HEK293T (cell line): ENCODE results near the gene SZT2.

Source experiments
- CTCF ChIA-PET: fragments of 350-600 bp; formaldehyde crosslinking; extraction: SDS; loops from one replicate; lab custom pipeline; 2021; ENCODE audit warnings: antibody characterized with exemption, inconsistent platforms; lab: Yijun Ruan, JAX
- POLR2A ChIA-PET: fragments of 350-600 bp; formaldehyde crosslinking; extraction: SDS; loops from one replicate; lab custom pipeline; 2020; ENCODE audit warnings: antibody characterized with exemption, inconsistent platforms; lab: Yijun Ruan, JAX
- DNase-seq: peaks from one replicate; pipeline ENCODE4 v3.0.0; 2012; ENCODE audit warnings: mixed read lengths; ENCODE audit errors: extremely low spot score
- ARNT ChIP-seq: fragments of 450-650 bp; IDR thresholded peaks from 2 replicates; pipeline ENCODE4 v1.6.1; 2017; ENCODE audit warnings: mild to moderate bottlenecking
- BHLHE40 ChIP-seq: fragments of 450-650 bp; IDR thresholded peaks from 2 replicates; pipeline ENCODE4 v1.6.1; 2016; ENCODE audit warnings: mild to moderate bottlenecking, moderate library complexity, borderline replicate concordance
- CTBP1 ChIP-seq: fragments of 450-650 bp; IDR thresholded peaks from 2 replicates; pipeline ENCODE4 v1.6.1; 2016; ENCODE audit warnings: borderline replicate concordance
- ELF4 ChIP-seq: fragments of 450-650 bp; IDR thresholded peaks from 2 replicates; pipeline ENCODE4 v1.6.1; 2017; ENCODE audit warnings: antibody characterized with exemption
- FOXA1 ChIP-seq: fragments of 450-650 bp; IDR thresholded peaks from 2 replicates; pipeline ENCODE4 v1.6.1; 2016; ENCODE audit warnings: mild to moderate bottlenecking
- FOXK2 ChIP-seq: fragments of 450-650 bp; IDR thresholded peaks from 2 replicates; pipeline ENCODE4 v1.6.1; 2016; ENCODE audit warnings: mild to moderate bottlenecking
- FOXM1 ChIP-seq: fragments of 450-650 bp; IDR thresholded peaks from 2 replicates; pipeline ENCODE4 v1.6.1; 2017; ENCODE audit warnings: mild to moderate bottlenecking, borderline replicate concordance
- HDGF ChIP-seq: fragments of 450-650 bp; IDR thresholded peaks from 2 replicates; pipeline ENCODE4 v1.6.1; 2017; ENCODE audit warnings: antibody characterized with exemption, borderline replicate concordance
- L3MBTL2 ChIP-seq: fragments of 450-650 bp; conservative IDR thresholded peaks from 2 replicates; pipeline ENCODE4 v1.6.1; 2016; ENCODE audit warnings: mild to moderate bottlenecking
- LEF1 ChIP-seq: fragments of 450-650 bp; IDR thresholded peaks from 2 replicates; pipeline ENCODE4 v1.6.1; 2017; ENCODE audit warnings: mild to moderate bottlenecking, borderline replicate concordance
- NFRKB ChIP-seq: fragments of 450-650 bp; IDR thresholded peaks from 2 replicates; pipeline ENCODE4 v1.6.1; 2016; ENCODE audit warnings: mild to moderate bottlenecking, moderate library complexity
- PKNOX1 ChIP-seq: fragments of 450-650 bp; IDR thresholded peaks from 2 replicates; pipeline ENCODE4 v1.6.1; 2016
- SP1 ChIP-seq: fragments of 450-650 bp; IDR thresholded peaks from 2 replicates; pipeline ENCODE4 v1.6.1; 2017
- SUZ12 ChIP-seq: fragments of 450-650 bp; IDR thresholded peaks from 2 replicates; pipeline ENCODE4 v1.6.1; 2016; ENCODE audit warnings: mild to moderate bottlenecking
- TARDBP ChIP-seq: fragments of 450-650 bp; IDR thresholded peaks from 2 replicates; pipeline ENCODE4 v1.6.1; 2016
- ZNF384 ChIP-seq: fragments of 450-650 bp; IDR thresholded peaks from 2 replicates; pipeline ENCODE4 v1.6.1; 2016

SZT2 gene

GRCh38 chr1:43370564-43370963 lies 19.1 kb upstream of the SZT2 start:
- no peak for TF ChIP-seq ZNF384
- TF ChIP-seq CTBP1, result no peak
- TF ChIP-seq ARNT, result no peak
- no peak for TF ChIP-seq HDGF
- no peak for TF ChIP-seq BHLHE40
- CTCF ChIA-PET, result interaction anchor here (0.7 kb wide), 1 partner anchor 10 kb away, joined by 3 read pairs; no protein-coding TSS in a partner anchor
- POLR2A ChIA-PET, result interaction anchor here (1.5 to 4.3 kb wide), 2 partner anchors 13 to 19 kb away, joined by 6 to 41 read pairs; partner anchors contain the start of genes CDC20, MED8 and SZT2
- no peak for DNase-seq

GRCh38 chr1:43372172-43372571 lies 17.5 kb upstream of the SZT2 start:
- CTCF ChIA-PET, result no interaction called here
- DNase-seq, result no peak
- POLR2A ChIA-PET, result no interaction called here
- TF ChIP-seq BHLHE40 (no peak), FOXM1 (no peak), LEF1 (no peak), PKNOX1 (no peak), ELF4 (no peak), SUZ12 (no peak), FOXA1 (no peak)

GRCh38 chr1:43373066-43373940 lies 16.4 kb upstream of the SZT2 start:
- DNase-seq, result no peak
- POLR2A ChIA-PET, result interaction anchor here (1.0 kb wide), 1 partner anchor 16 kb away, joined by 3 read pairs; the partner anchor contains the start of gene MED8
- CTCF ChIA-PET, result interaction anchor here (0.7 kb wide), 1 partner anchor 79 kb away, joined by 4 read pairs; no protein-coding TSS in a partner anchor
- TF ChIP-seq SUZ12, result no peak
- no peak for TF ChIP-seq SP1
- TF ChIP-seq ELF4, result no peak
- TF ChIP-seq NFRKB, result no peak
- no peak for TF ChIP-seq ARNT
- no peak for TF ChIP-seq PKNOX1
- no peak for TF ChIP-seq FOXK2
- TF ChIP-seq BHLHE40, result no peak
- TF ChIP-seq TARDBP, result no peak
- TF ChIP-seq L3MBTL2, result no peak
- TF ChIP-seq FOXA1, result no peak
- TF ChIP-seq ZNF384, result no peak
- TF ChIP-seq FOXM1, result no peak
- TF ChIP-seq LEF1, result no peak

- CTCF ChIA-PET, result no interaction called here
Observed at GRCh38 chr1:43376723-43377235, 12.9 kb upstream of the SZT2 start.

GRCh38 chr1:43377831-43378230 lies 11.9 kb upstream of the SZT2 start:
- TF ChIP-seq ZNF384, result no peak
- TF ChIP-seq TARDBP, result no peak
- no peak for TF ChIP-seq FOXM1
- no peak for TF ChIP-seq FOXA1
- TF ChIP-seq LEF1, result no peak
- TF ChIP-seq SUZ12, result no peak
- TF ChIP-seq L3MBTL2, result no peak
- no peak for TF ChIP-seq CTBP1
- TF ChIP-seq BHLHE40, result no peak
- no peak for TF ChIP-seq PKNOX1
- POLR2A ChIA-PET, result interaction anchor here (0.8 to 2.2 kb wide), 3 partner anchors 10 to 20 kb away, joined by 3 to 8 read pairs (median 4); partner anchors contain the start of gene ELOVL1
- CTCF ChIA-PET, result no interaction called here
- no peak for DNase-seq

More at GRCh38 chr1:43376723-43377235, 12.9 kb upstream of the SZT2 start:
- DNase-seq, result no peak
- no peak for TF ChIP-seq HDGF
- TF ChIP-seq BHLHE40, result no peak
- TF ChIP-seq ARNT, result no peak
- TF ChIP-seq FOXA1, result no peak
- TF ChIP-seq ELF4, result no peak
- TF ChIP-seq FOXK2, result no peak
- TF ChIP-seq CTBP1, result no peak
- TF ChIP-seq NFRKB, result no peak
- no peak for TF ChIP-seq PKNOX1
- TF ChIP-seq L3MBTL2, result no peak
- TF ChIP-seq LEF1, result no peak
- no peak for TF ChIP-seq SP1
- TF ChIP-seq TARDBP, result no peak
- POLR2A ChIA-PET, result interaction anchor here (0.8 to 2.2 kb wide), 4 partner anchors 12 to 273 kb away, joined by 3 to 8 read pairs (median 4); partner anchors contain the start of genes CDC20 and KDM4A
